ENCODE data around the gene GTF3C4.

Gene GTF3C4

GRCh38 chr9:132637801-132638200 is 32.5 kb upstream of the GTF3C4 start:
- no peaks in the 10 kb centered on the region for H4K20me1 ChIP-seq (ENCODE audit: control insufficient read depth, insufficient read depth, low read depth, low read length)

DNA sequence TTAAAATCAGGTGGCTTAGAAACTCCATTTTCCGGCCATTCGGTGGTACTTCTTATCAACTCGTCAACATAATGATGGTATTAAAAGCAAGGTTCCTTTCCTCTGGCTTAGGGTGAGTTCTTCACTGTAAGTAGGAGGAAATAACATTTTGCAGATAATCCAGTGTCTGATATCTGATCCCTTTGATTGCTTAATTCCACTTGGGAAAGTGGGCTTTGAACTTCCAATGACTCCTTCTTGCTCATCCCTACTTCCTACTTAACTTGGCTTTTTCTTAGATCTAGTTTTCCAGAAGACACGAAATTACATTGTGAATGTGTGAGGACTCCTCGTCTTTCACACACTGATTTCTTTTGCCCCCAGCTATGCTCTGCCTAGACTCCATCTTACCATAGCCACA is 32.0 kb upstream of the GTF3C4 start:
- Histone ChIP-seq H3K4me2 (ENCODE audit: low read length) (no peak overlapping the region), H3K4me1 (ENCODE audit: control insufficient read depth, low read length) (no peaks in the 10 kb centered on the region), H3K27ac (ENCODE audit: low read depth, low read length) (no peak overlapping the region), H3K36me3 (ENCODE audit: control insufficient read depth, low read length) (peaks cover 67% of the 10 kb centered on the region), H3K27me3 (ENCODE audit: control insufficient read depth, low read length) (no peaks in the 10 kb centered on the region), H3K9me3 (ENCODE audit: control insufficient read depth, insufficient read depth, low read length) (no peaks in the 10 kb centered on the region), H3K4me3 (ENCODE audit: low read length) (no peak overlapping the region), H3K9me2 (replicated peaks; ENCODE audit: control insufficient read depth, low read length) (no peaks in the 10 kb centered on the region), H3F3A (ENCODE audit: control insufficient read depth, insufficient read depth) (no peaks in the 10 kb centered on the region), H3K79me2 (ENCODE audit: control insufficient read depth, low read length) (no peaks in the 10 kb centered on the region), H4K20me1 (ENCODE audit: control insufficient read depth, insufficient read depth, low read depth, low read length) (no peaks in the 10 kb centered on the region)
- TF ChIP-seq EZH2phosphoT487 (IDR thresholded peaks at IDR 0.05; ENCODE audit: borderline replicate concordance, low read length): no peak
- no peak for TF ChIP-seq CTCF (IDR thresholded peaks at IDR 0.05; ENCODE audit: low read depth, low read length, poor library complexity, severe bottlenecking)

More at GRCh38 chr9:132637801-132638200, 32.5 kb upstream of the GTF3C4 start:
- Histone ChIP-seq H3K9me3 (ENCODE audit: control insufficient read depth, insufficient read depth, low read length) (no peaks in the 10 kb centered on the region), H3K9me2 (replicated peaks; ENCODE audit: control insufficient read depth, low read length) (no peaks in the 10 kb centered on the region), H3F3A (ENCODE audit: control insufficient read depth, insufficient read depth) (no peaks in the 10 kb centered on the region), H3K4me1 (ENCODE audit: control insufficient read depth, low read length) (no peaks in the 10 kb centered on the region), H3K4me2 (ENCODE audit: low read length) (no peak overlapping the region), H3K79me2 (ENCODE audit: control insufficient read depth, low read length) (no peaks in the 10 kb centered on the region), H3K36me3 (ENCODE audit: control insufficient read depth, low read length) (peaks cover 67% of the 10 kb centered on the region), H3K27me3 (ENCODE audit: control insufficient read depth, low read length) (no peaks in the 10 kb centered on the region), H3K4me3 (ENCODE audit: low read length) (no peak overlapping the region), H3K27ac (ENCODE audit: low read depth, low read length) (no peak overlapping the region)
- TF ChIP-seq CTCF (IDR thresholded peaks at IDR 0.05; ENCODE audit: low read depth, low read length, poor library complexity, severe bottlenecking) (no peak), EZH2phosphoT487 (IDR thresholded peaks at IDR 0.05; ENCODE audit: borderline replicate concordance, low read length) (no peak)

GRCh38 chr9:132639322-132639721 is 30.9 kb upstream of the GTF3C4 start:
- no peaks in the 10 kb centered on the region for H3K9me2 ChIP-seq (replicated peaks; ENCODE audit: control insufficient read depth, low read length)
- peaks cover 72% of the 10 kb centered on the region for H3K36me3 ChIP-seq (ENCODE audit: control insufficient read depth, low read length)

More at GRCh38 chr9:132639322-132639721, 30.9 kb upstream of the GTF3C4 start:
- H3K4me2 ChIP-seq (ENCODE audit: low read length): no peak overlapping the region
- H3K27ac ChIP-seq (ENCODE audit: low read depth, low read length): no peak overlapping the region
- H3F3A ChIP-seq (ENCODE audit: control insufficient read depth, insufficient read depth): no peaks in the 10 kb centered on the region
- no peaks in the 10 kb centered on the region for H3K4me1 ChIP-seq (ENCODE audit: control insufficient read depth, low read length)
- no peak for TF ChIP-seq CTCF (IDR thresholded peaks at IDR 0.05; ENCODE audit: low read depth, low read length, poor library complexity, severe bottlenecking)
- no peak for TF ChIP-seq EZH2phosphoT487 (IDR thresholded peaks at IDR 0.05; ENCODE audit: borderline replicate concordance, low read length)
- H3K9me3 ChIP-seq (ENCODE audit: control insufficient read depth, insufficient read depth, low read length): no peaks in the 10 kb centered on the region
- no peaks in the 10 kb centered on the region for H3K27me3 ChIP-seq (ENCODE audit: control insufficient read depth, low read length)
- no peaks in the 10 kb centered on the region for H3K79me2 ChIP-seq (ENCODE audit: control insufficient read depth, low read length)
- no peaks in the 10 kb centered on the region for H4K20me1 ChIP-seq (ENCODE audit: control insufficient read depth, insufficient read depth, low read depth, low read length)
- H3K4me3 ChIP-seq (ENCODE audit: low read length): no peak overlapping the region
